Fibroblast of mammary gland (primary cell): ENCODE measurements around the gene ZIC4.

ENCODE experiments used
- DNase-seq: peaks from one replicate; pipeline ENCODE4 v3.0.0-alpha.2; 2010; ENCODE audit warnings: low read depth
- H3K4me3 ChIP-seq: 2 replicates; pipeline ENCODE4 v1.5.1; 2011; ENCODE audit warnings: low read depth, mild to moderate bottlenecking, low read length, moderate library complexity; ENCODE audit not compliant: control insufficient read depth
- TF ChIP-seq, protein P1 (sequence below): conservative IDR thresholded peaks from 2 replicates; pipeline ENCODE4 v1.5.1; 2011; ENCODE audit warnings: low read depth, low read length, inconsistent platforms; ENCODE audit not compliant: control insufficient read depth, insufficient read depth

The ZIC4 gene

GRCh38 chr3:147387291-147387884 is 19.0 kb downstream of the ZIC4 start:
- no peak overlapping the region for H3K4me3 ChIP-seq
- no peak for DNase-seq
- TF ChIP-seq, protein P1, sequence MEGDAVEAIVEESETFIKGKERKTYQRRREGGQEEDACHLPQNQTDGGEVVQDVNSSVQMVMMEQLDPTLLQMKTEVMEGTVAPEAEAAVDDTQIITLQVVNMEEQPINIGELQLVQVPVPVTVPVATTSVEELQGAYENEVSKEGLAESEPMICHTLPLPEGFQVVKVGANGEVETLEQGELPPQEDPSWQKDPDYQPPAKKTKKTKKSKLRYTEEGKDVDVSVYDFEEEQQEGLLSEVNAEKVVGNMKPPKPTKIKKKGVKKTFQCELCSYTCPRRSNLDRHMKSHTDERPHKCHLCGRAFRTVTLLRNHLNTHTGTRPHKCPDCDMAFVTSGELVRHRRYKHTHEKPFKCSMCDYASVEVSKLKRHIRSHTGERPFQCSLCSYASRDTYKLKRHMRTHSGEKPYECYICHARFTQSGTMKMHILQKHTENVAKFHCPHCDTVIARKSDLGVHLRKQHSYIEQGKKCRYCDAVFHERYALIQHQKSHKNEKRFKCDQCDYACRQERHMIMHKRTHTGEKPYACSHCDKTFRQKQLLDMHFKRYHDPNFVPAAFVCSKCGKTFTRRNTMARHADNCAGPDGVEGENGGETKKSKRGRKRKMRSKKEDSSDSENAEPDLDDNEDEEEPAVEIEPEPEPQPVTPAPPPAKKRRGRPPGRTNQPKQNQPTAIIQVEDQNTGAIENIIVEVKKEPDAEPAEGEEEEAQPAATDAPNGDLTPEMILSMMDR = no peak

DNA sequence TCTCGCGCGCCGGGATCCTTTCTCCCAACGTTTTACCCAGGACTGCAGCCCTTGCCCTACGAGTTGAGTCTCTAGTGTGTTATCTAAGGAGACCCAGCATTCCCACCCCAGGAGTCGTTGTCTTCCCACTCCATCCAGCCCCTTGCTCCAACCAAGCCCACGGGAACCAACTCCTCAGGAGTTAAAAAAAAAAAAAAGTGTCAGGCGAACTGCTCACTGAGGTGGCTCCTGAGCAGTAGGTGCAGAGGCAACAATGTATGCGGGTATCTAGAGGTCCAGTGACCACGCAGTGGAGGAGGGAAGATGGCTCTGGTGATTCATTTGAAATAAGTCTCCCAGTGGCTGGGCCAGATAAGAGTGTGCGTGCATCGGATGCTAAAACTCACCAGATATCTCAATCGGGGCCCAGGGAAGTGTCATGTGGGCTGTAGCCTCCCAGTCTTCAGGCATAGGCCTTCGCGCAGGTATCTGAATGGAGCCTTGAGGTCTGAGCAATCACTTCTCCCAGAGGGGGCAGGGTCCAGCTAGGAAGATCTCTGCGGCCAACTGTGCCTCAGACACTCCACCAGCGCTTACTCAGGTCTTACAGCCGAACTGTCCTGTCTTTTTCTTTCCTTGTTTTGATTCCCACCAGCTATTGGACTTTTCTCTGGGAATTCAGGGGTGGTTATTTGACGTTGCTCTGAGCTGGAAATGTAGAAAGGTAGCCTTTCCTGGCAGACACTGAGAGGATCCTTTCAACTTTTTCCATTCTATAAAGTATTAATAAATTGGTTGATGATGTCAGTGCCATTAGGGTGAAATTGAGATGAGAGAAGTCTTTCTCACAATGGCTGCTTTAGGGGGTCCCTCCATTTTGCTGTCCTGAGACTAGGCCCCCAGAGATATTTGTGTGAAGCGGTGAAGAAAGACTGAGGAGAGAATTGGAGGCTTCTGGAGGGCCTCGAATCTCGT is 21.0 kb downstream of the ZIC4 start:
- TF ChIP-seq, protein P1 = no peak
- no peak overlapping the region for H3K4me3 ChIP-seq
- no peak for DNase-seq

DNA sequence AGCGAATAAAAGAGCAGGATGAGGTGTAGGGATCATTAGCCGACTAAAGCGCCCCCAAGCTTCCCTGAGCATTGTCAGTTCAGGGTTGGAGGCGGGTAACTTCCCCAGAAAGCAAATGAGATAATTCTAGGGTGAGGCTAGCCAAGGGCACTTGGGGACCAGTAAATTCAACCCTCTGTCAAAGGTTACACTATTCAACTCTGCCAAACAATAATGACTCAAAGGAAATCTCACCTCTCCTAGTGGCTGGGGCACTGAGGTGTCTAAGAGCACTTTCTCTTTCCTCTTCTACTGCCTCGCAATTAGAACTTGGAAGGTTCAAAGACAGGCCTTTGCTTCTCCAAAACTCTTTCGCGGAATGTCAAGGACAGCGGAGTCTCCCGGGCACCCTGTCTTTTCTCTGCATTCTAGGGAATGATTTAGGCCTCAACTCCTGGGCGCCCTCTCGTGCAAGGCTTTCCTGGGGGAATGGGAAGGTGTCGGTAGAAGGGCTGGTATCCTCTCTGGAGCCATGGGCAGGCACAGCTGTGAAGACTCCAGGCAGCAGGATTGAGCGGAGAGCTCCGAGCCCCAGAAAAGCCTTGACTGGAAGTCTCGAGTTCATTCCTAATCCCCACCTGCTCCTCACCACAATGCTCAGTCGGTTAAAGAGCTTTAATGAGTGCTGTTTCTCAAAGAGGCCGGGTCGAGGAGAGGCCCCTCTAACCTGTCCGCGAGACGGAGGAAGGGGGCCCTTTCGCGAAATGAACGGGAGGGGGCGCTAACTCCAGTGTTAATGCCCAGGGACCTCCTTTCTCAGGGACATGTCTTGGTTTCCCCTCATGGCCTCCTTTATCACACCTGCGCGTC is 21.9 kb downstream of the ZIC4 start:
- H3K4me3 ChIP-seq = no peak overlapping the region
- TF ChIP-seq, protein P1 = peak; percentile 31
- DNase-seq = no peak

DNA sequence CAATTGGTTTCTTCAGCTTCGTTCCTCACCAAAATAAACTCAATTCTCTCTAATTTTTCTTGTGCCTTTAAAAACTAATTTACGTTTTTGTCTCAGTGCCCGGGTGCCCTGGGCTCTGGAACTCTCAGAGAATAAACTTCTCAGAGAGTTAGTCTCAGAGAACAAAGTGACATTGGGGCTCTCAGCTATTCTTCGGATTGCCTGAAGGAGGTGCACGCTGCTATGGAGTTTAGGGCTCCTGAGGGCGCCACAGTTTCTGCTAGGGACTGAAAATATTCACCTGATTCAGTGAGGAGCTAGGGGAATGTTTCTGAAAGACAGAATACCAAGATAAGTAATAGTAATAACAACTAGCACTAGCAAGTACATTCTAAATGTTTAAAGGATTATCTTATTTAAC is 22.7 kb downstream of the ZIC4 start:
- no peak overlapping the region for H3K4me3 ChIP-seq
- TF ChIP-seq, protein P1 = peak; percentile 44
- DNase-seq = no peak

DNA sequence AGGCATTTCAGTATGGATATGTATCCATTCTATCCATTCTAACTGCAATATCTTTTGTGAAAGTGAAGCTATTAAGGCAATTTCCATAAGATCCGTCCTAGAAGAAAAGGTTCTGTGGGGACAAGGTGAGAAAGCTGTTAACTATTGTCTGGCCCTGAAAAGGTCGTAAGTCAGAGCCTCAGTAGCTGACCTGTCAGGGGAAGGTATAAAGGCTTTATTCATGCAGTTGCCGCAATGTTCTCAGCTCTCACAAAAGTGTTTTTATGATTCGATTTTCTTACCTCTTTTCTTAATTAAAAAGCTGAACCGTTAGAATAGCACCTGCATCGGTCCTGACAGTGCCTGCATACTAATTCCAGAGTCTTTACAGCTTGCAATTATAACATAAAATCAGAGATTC is 24.7 kb downstream of the ZIC4 start:
- H3K4me3 ChIP-seq = no peak overlapping the region
- no peak for DNase-seq
- TF ChIP-seq, protein P1 = no peak

DNA sequence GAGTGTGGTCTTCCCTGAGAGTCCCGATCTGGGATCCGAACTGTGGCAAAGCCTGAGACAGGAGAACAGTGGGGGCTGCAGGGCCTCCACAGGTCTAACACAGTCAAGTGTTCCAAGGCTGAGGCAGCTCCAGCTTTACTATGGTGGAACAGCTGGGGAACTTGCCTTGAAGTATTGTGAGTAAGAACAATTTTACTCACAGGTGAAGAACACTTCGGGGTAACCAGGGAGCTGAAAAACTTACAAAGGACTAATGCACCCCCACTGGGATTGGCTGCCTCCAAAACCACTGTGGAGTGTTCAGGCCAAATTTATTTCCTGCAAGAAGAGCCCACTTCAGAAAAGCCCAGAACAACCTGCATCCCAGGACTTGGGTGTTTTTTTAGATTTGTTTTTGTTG is 25.4 kb downstream of the ZIC4 start:
- TF ChIP-seq, protein P1 = no peak
- no peak overlapping the region for H3K4me3 ChIP-seq
- DNase-seq = no peak
